ENCODE data around the gene TMX3. TPM values are rescaled to one million over a fixed set of nuclear protein-coding genes. Genes with fewer than 3 reads are reported as not detected.

TMX3 gene
- total RNA-seq, 1 donor from 2014 or later, result 40.9 TPM

GRCh38 chr18:68724021-68724420, 9.1 kb upstream of the TMX3 start:
- H3K27me3 Mint-ChIP-seq, result no peaks in the 10 kb centered on the region
- no peaks in the 10 kb centered on the region for H3K36me3 Mint-ChIP-seq (ENCODE audit: insufficient read depth)
- no peak for TF ChIP-seq CTCF (IDR thresholded peaks at IDR 0.05; ENCODE audit: unreplicated experiment)
- H3K27ac Mint-ChIP-seq, result no peak overlapping the region
- no peaks in the 10 kb centered on the region for H3K4me1 Mint-ChIP-seq (ENCODE audit: low read depth)
- no peak overlapping the region for H3K4me3 Mint-ChIP-seq (ENCODE audit: low read depth)
- H3K9me3 Mint-ChIP-seq (ENCODE audit: low read depth), result no peaks in the 10 kb centered on the region
- no peak for DNase-seq (ENCODE audit: low spot score, unreplicated experiment)

- DNase-seq (ENCODE audit: low spot score, unreplicated experiment), result no peak
- Mint-ChIP-seq H3K4me1 (ENCODE audit: low read depth) (no peaks in the 10 kb centered on the region), H3K4me3 (ENCODE audit: low read depth) (no peak overlapping the region), H3K36me3 (ENCODE audit: insufficient read depth) (no peaks in the 10 kb centered on the region), H3K27me3 (no peaks in the 10 kb centered on the region), H3K27ac (no peak overlapping the region), H3K9me3 (ENCODE audit: low read depth) (no peaks in the 10 kb centered on the region)
- no peak for TF ChIP-seq CTCF (IDR thresholded peaks at IDR 0.05; ENCODE audit: unreplicated experiment)
Measured at GRCh38 chr18:68723539-68723938, 8.6 kb upstream of the TMX3 start.

GRCh38 chr18:68722821-68723220, 7.9 kb upstream of the TMX3 start:
- Mint-ChIP-seq H3K27ac (no peak overlapping the region), H3K27me3 (no peaks in the 10 kb centered on the region), H3K4me3 (ENCODE audit: low read depth) (no peak overlapping the region), H3K9me3 (ENCODE audit: low read depth) (no peaks in the 10 kb centered on the region), H3K4me1 (ENCODE audit: low read depth) (no peaks in the 10 kb centered on the region), H3K36me3 (ENCODE audit: insufficient read depth) (no peaks in the 10 kb centered on the region)
- no peak for TF ChIP-seq CTCF (IDR thresholded peaks at IDR 0.05; ENCODE audit: unreplicated experiment)
- DNase-seq (ENCODE audit: low spot score, unreplicated experiment), result no peak

GRCh38 chr18:68721681-68722583, 7.0 kb upstream of the TMX3 start:
- DNase-seq (ENCODE audit: low spot score, unreplicated experiment), result no peak
- no peaks in the 10 kb centered on the region for H3K36me3 Mint-ChIP-seq (ENCODE audit: insufficient read depth)
- H3K27ac Mint-ChIP-seq, result no peak overlapping the region
- no peaks in the 10 kb centered on the region for H3K4me1 Mint-ChIP-seq (ENCODE audit: low read depth)
- no peak overlapping the region for H3K4me3 Mint-ChIP-seq (ENCODE audit: low read depth)
- no peak for TF ChIP-seq CTCF (IDR thresholded peaks at IDR 0.05; ENCODE audit: unreplicated experiment)
- no peaks in the 10 kb centered on the region for H3K27me3 Mint-ChIP-seq
- H3K9me3 Mint-ChIP-seq (ENCODE audit: low read depth), result no peaks in the 10 kb centered on the region

- H3K4me1 Mint-ChIP-seq (ENCODE audit: low read depth), result peaks cover 15% of the 10 kb centered on the region
- no peaks in the 10 kb centered on the region for H3K27me3 Mint-ChIP-seq
- no peaks in the 10 kb centered on the region for H3K9me3 Mint-ChIP-seq (ENCODE audit: low read depth)
- no peak for DNase-seq (ENCODE audit: low spot score, unreplicated experiment)
- peak overlapping the region; percentile 90 for H3K4me3 Mint-ChIP-seq (ENCODE audit: low read depth)
- peak overlapping the region; percentile 84 for H3K27ac Mint-ChIP-seq
- peaks cover 5% of the 10 kb centered on the region for H3K36me3 Mint-ChIP-seq (ENCODE audit: insufficient read depth)
- no peak for TF ChIP-seq CTCF (IDR thresholded peaks at IDR 0.05; ENCODE audit: unreplicated experiment)
Measured at GRCh38 chr18:68714366-68714711, 569 bp downstream of the TMX3 start.
